GM19397 (cell line): Measurements from ENCODE around the gene PRORP.
"Not testable (repeated sequence)": the region's sequence is repeated elsewhere in the genome, so short reads cannot be mapped to it uniquely, and the experiment has no call there.

Experiments
- ATAC-seq: cut with Tn5 transposase; IDR thresholded peaks from one replicate; pipeline ENCODE4 v1.9.1; 2021; ENCODE audit warnings: mild to moderate bottlenecking, moderate library complexity; ENCODE audit not compliant: unreplicated experiment

Gene PRORP

DNA sequence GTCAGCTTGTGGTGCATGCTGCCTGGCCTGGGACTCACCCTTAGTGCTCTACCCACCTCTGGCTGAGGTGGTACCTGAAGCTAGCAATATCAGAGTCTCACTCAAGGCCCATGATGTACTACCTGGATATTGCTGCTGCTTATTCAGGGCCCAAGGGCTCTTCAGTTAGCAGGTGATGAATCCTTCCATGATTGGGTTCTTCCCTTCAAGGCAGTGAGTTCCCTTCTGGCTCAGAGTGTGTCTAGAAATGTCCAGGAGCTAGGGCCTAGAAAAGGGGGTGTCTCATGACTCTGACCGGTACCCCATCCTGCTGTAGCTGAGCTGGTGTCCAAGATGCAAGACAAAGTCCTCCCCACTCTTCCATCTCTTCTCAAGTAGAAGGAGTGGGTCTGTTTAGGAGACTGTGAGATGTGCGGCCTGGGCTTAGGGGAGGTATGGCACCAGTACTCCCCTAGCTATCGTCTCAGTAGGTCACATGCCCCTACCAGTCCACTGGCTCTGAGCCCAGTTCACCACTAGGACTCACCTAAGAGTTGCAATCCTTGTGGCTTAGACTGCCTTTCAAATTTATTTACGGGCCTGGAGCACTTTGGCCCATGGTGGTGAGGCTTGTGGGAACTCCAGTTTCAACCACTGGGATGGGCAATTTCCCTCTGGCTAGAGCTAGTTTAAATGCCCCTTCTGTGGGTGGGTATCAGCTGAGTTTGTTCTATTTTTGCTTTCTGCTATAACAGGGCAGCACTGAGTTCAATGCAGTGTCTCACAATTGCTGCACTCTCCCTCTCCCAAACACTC, 12.2 kb downstream of the PRORP start:
- ATAC-seq = no peak

DNA sequence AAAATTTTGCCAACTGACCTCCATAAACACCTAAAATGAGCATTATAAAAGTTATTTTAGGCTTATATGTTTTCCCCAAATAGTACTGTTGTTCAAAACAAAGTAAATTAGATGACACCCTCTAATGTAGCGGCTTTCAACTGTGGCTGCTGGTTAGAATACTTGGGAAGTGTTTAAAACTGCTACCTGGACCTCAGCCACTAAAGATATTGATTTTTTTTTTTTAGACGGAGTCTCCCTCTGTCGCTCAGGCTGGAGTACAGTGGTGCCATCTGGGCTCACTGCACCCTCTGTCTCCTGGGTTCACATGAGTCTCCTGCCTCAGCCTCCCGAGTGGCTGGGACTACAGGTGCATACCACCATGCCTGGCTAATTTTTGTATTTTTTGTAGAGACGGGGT, 16.2 kb downstream of the PRORP start:
- ATAC-seq = no peak

DNA sequence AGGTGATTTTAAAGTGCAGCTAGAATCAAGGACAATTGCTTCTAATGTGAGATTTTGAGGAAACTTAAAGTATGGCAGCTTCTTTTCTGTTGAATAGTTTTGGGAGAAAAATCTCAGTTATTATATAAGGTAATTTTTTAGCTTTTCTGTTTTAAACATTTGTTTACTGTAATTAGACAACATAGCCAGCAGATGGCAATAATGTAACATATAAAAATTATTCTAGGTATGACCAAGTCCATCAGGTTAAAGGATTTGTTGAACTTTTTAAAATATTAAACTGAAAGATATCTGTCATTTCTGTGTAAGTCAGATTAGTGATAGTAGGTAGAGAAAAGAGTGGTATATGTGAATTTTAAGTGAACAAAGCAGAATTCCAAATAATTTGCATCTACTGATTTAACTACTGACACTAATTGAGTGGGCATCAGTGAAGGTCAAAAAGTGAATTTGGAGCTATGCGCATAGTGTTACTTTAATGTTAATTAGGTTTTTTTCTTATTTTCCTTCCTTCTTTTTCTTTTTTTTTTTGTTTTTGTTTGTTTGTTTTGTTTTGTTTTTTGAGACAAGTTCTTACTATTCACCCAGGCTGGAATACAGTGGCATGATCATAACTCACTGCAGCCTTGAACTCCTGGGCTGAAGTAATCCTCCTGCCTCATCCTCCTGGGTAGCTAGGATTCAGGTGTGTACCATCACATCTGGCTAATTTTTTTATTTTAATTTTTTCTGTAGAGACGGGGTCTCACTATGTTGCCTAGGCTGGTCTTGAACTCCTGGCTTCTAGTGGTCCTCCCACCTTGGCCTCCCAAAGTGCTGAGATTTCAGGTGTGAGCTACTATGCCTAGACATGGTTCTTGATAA, 18.6 kb downstream of the PRORP start:
- no peak for ATAC-seq

DNA sequence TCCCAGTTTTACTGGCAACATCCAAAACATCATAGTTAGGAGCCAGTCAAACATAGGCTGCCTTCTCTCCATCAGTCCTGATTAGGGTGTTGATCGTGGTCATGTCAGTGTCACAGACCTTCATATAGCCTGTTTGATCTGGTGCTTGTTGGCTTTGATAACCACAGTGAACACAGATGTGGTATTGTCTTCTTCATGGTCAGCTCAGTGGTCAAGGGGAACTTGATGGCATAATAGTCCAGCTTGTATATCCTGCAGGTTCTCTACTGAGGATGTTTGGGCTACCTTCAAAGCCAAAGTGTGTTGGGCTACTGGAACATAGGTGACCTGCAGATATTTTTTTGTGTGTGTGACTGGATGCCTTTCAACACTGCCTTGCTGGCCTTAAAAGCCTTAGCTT, 21.7 kb downstream of the PRORP start:
- ATAC-seq = no peak

DNA sequence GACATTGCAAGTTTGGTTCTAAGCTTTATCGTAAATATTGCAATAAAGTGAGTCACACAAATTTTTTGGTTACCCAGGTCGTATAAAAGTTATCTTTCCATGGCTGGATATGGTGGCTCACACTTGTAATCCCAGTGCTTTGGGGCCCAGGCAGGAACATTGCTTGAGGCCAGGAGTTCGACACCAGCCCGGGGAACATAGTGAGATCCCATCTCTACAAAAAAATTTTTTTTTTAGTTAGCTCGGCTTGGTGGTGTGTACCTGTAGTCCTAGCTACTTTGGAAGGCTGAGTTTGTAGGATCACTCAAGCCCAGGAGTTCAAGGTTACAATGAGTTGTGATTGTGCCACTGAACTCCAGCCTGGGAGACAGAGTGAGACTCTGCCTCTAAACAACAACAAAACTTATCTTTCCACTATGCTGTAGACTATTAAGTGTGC, 24.4 kb downstream of the PRORP start:
- ATAC-seq = no peak

DNA sequence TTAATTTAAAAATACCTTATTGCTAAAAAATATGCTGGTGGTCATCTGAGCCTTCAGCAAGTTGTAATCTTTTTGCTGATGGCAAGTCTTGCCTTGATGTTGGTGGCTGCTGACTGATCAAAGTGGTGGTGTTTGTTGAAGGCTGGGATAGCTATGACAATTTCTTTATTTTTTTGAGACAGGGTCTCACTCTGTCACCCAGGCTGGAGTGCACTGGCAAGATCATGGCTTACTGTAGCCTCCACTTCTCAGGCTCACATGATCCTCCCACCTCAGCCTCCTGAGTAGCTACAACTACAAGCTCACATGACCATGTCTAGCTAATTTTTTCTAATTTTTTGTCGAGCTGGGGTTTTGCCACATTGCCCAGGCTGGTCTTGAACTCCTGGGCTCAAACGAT, 24.8 kb downstream of the PRORP start:
- ATAC-seq = no peak

DNA sequence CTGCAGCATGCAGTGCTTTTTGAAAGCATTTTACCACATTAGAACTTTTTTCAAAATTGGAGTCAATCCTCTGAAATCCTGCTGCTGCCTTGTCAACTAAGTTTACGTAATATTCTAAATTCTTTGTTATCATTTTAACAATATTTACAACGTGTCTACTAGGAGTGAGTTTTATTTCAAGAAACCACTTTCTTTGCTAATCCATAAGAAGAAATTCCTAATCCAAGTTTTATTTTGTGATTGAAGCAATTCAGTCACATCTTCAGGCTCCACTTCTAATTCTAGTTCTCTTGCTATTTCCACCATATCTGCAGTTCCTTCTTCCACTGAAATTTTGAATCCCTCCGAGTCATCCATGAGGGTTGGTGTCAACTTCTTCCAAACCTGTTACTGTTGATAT, 25.4 kb downstream of the PRORP start:
- ATAC-seq = no peak

DNA sequence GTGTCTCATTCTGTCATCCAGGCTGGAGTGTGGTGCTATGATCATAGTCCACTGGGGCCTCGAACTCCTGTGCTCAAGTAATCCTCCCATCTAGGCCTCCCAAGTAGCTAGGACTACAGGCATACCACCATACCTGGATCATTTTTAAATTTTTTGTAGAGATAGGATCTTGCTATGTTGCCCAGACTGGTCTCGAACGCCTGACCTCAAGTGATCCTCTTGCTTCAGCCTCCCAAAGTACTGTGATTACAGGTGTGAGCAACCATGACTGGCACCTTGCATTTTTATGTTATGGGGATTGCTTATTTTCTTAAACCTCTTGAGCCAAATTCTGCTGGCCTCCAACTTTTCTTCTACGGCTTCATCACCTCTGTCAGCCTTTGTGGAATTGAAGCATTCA, 26.9 kb downstream of the PRORP start:
- no peak for ATAC-seq

DNA sequence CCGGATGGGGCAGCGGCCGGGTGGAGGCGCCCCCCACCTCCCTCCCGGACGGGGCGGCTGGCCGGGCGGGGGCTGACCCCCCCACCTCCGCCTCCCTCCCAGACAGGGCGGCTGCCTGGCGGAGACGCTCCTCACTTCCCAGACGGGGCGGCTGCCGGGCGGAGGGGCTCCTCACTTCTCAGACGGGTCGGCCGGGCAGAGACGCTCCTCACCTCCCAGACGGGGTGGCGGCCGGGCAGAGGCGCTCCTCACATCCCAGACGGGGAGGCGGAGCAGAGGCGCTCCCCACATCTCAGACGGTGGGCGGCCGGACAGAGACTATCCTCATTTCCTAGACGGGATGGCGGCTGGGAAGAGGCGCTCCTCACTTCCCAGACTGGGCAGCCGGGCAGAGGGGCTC, 30.2 kb downstream of the PRORP start:
- ATAC-seq = not testable (repeated sequence)

DNA sequence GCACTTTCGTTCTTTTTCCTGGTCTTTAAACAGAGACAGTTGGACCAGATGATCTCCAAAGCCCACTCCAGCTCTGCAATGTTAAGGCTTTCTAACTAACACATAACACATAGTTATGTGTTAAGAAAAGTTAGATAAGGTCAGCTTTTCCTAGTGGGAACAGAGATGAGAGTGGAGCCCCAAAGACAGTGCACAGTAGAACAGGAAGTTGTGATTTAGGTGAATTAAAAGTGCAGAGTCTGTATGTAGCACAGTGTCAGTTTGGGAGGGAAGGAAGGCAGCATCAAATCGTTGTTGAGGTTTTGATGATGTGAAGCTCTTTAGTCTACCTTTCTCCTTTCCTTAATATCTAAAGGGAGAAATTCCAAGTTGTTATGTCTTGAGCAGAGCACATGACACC, 31.7 kb downstream of the PRORP start:
- no peak for ATAC-seq

DNA sequence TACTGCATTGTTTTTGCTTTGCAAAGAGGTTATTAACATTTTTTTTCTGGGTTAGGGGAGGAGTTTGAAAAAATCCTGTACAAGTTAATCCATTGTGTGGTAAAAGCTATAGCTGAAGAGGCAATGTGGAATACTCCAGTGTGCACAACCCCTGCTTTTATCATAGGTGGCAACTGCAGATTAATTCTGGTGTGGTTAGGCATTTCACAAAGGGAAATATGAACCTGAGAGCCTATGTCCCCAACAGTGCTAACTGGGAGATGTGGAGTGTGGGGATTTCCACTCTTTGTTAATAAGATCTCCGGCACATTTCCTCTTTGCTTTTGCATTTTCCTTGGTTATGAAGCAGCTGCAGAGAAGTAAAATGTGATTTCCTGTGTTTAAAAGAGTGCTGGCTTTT, 33.6 kb downstream of the PRORP start:
- ATAC-seq = peak; percentile 59

DNA sequence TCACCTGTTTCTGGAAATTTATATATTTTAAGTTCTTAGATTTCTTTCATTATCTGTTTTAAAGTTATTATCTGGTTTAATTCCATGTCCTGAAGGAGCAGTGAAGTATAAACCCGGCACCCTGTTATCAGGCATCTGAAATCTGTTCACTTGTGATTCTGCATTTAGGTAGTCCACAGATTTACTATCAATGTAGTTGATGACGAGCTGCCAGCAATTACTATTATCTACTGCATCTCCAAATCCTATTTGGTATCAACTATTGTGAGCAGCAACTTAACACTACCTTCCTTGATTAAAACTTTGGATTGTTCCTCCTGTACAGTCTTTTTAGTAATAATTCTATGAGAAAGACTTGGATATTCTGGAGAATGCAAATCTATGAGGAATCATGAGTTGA, 36.1 kb downstream of the PRORP start:
- ATAC-seq = no peak

DNA sequence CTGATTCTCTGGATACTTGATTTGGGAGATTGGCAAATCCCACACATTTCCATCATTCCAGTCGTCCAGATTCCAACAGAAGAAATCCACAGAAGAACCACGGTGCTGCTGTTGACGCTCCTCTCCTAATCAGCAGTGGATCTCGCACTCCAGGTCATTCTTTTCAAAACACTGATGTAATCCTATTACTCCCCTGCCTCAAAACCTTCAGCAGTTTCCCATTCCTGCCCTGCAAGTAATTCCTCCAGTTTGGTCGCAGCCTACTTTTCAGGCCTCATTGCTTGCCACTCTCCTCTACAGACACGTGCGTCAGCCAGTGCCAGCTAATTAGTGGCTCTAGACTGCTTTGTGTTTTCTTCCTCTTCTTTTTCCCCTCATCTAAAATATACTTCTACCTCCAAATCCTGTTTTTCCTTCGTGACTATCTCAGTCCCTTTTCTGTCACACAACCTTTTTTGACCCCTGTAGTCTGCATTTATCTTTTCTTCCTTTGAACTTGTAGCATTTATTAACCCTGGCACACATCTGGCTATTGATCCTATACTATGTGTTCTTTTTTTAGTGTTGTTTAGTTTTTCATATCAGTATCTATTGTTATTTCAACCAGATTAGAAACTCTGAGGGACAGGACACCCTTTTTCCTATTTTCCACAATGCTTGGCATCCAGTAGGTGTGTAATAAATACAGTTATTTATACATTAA, 36.8 kb downstream of the PRORP start:
- no peak for ATAC-seq

DNA sequence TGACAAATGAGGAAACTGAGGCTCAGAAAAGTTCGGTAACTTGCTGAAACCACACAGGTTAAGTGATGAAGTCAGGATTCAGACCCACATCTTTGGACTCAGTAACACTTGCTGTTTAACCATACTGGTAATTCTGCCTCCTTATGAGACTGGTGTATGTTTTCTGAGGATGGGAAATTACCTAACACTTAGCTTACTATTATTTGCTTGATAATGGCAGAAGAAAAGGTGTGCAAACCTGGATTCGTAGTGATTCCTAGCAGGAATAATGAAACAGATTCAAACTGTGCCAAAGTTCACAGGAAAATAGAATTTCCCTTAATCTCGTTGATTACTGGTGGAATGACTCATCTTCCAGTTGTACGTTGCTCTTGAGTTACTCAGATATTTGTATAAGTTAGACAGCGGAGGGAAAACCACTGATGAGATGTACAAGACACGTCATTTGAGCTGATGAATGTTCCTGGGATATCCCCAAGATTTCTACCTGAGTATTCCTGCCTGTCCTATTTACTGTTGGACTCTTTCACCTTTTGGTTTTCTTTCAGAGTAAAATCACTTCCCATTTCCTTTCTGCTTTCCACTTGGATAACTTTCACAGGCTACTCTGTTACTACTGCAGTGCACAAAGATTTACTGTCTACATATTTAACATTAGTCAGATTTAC, 37.5 kb downstream of the PRORP start:
- ATAC-seq = no peak

DNA sequence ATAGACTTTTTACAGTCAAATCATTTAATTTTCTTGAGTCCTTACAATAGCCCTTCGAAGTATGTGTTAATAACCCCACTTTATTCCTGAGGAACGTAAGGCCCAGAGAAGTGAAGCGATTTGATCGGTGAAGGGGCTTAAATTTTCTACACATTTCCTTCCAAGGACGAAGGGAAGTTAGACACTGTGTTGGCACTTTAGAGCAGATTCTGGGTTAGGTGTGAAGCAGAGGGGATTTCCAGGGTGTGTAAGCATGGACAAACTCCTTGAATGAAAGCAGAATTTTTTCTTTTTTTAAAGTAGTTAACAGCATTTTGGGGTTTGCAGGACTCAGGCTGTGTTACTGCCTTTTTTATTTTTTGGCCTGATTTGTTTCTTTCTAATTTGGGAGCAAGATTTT, 38.9 kb downstream of the PRORP start:
- no peak for ATAC-seq

DNA sequence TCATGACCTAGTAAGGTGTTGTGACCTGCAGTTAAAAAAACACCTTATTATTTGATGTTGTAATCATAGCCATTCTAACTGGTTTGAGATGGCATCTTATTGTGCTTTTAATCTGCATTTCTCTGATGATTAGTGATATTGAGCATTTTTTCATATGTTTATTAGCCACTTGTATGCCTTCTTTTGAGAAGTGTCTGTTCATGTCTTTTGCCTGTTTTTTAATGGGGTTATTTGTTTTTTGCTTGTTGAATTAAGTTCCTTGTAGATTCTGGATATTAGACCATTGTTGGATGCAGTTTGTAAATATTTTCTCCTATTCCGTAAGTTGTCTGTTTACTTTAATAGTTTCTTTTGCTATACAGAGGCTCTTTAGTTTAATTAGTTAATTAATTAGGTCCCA, 41.0 kb downstream of the PRORP start:
- no peak for ATAC-seq

DNA sequence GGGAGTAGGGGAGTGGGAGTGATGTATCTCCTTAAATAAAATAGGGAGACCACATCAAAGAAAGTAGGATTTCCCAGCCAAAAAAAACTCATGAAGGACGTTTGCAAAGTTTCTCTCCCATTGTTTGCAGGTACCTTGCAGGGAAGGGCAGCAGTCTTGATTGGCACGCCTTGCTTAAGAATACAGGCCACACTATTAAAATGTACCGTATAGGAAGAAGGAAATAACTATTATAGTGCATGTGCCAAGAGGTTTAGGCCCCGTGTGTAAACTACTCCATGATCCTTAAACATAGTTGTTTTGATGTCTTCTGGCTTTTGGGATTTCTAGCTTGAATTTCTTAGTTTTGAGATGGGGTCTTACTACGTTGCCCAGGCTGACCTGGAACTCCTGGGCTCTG, 42.5 kb downstream of the PRORP start:
- ATAC-seq = no peak

DNA sequence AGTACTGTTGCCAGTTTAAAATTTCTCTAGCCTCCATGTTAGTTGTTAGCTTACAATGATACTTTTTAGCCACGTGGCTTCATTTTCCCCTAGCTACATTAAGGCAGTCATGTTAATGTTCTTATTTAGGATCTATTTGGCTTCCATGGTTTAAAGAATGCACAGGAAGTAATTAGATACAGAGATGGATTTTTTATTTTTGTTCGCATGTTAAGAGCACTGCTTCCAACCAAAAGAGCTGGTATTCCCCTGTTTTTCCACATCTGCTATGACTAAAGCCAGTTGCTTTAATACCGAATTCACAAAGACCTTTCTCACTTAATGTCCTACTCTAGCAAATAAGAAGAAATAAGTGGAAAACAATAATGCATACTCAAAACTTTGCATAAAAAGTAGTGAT, 45.1 kb downstream of the PRORP start:
- ATAC-seq = no peak
